ENCODE measurements around the gene CHD9NB.

GRCh38 chr16:53098526-53099317 lies 46.0 kb upstream of the CHD9NB start:
- TF ChIP-seq, protein P1, sequence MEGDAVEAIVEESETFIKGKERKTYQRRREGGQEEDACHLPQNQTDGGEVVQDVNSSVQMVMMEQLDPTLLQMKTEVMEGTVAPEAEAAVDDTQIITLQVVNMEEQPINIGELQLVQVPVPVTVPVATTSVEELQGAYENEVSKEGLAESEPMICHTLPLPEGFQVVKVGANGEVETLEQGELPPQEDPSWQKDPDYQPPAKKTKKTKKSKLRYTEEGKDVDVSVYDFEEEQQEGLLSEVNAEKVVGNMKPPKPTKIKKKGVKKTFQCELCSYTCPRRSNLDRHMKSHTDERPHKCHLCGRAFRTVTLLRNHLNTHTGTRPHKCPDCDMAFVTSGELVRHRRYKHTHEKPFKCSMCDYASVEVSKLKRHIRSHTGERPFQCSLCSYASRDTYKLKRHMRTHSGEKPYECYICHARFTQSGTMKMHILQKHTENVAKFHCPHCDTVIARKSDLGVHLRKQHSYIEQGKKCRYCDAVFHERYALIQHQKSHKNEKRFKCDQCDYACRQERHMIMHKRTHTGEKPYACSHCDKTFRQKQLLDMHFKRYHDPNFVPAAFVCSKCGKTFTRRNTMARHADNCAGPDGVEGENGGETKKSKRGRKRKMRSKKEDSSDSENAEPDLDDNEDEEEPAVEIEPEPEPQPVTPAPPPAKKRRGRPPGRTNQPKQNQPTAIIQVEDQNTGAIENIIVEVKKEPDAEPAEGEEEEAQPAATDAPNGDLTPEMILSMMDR (IDR thresholded peaks at IDR 0.05; ENCODE audit: insufficient read depth, low read length), result no peak
- TF ChIP-seq POLR2AphosphoS5 (IDR thresholded peaks at IDR 0.05; ENCODE audit: low read depth) (peak; percentile 96), REST (IDR thresholded peaks at IDR 0.05; ENCODE audit: insufficient replicate concordance, low read depth) (no peak)
